Measurements from ENCODE around the gene BLVRB. TPM values are rescaled to one million over a fixed set of nuclear protein-coding genes. Genes with fewer than 3 reads are reported as not detected.

The BLVRB gene
- polyA plus RNA-seq, 1 donor (not counting 4 experiments of a cell fraction or from before 2014, with no cell fraction given): 52.5 TPM

DNA sequence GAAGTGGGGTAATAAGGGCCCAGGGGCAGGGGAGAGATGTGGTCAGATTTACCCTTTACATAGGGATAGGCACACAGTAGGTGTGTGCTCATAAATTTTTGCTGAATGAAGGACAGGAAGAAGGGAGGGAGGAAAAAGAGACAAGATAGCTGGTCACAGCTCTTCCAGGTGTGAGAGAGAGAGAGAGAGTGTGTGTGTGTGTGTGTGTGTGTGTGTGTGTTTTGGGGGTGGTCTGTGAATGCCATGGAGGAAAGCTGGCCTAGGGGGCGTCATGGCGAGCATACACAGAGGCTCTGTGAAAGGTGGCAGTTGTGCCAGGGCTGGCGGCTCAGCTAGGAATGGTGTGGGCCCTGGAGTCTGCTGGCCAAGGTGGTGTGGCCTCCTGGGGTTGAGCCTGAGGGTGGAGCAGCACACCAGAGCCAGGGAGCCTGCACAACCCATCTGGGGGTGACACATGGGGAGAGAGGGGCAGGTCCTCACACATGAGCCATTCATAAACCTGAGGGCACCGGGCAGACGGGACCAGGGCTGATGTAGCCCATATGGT, 46.4 kb downstream of the BLVRB start:
- H3K4me3 ChIP-seq (ENCODE audit: control insufficient read depth in 2 of 3, extremely low read depth in 1 of 3, insufficient read depth in 2 of 3, low read depth in 1 of 3, low read length in 3 of 3): no peak overlapping the region
- DNase-seq (ENCODE audit: low read depth, low spot score) (no peak), FAIRE-seq (no peak)
- peaks cover 20% of the 10 kb centered on the region for H3K79me2 ChIP-seq (ENCODE audit: control insufficient read depth, insufficient read depth, low read length)
- no peak overlapping the region for H3K27ac ChIP-seq (ENCODE audit: control insufficient read depth, insufficient read depth, low read length)
- H3K4me1 ChIP-seq (ENCODE audit: control insufficient read depth, extremely low read depth, insufficient read depth, low read length): peaks cover 10% of the 10 kb centered on the region
- dilution Hi-C loops (cut with MboI; ENCODE audit: extremely low pct_ligation_motif_present, low sequenced_read_pairs): no loop called here
- H4K20me1 ChIP-seq (ENCODE audit: control insufficient read depth, extremely low read depth, insufficient read depth, low read length): no peaks in the 10 kb centered on the region
- no peaks in the 10 kb centered on the region for H3K9me3 ChIP-seq (ENCODE audit: control insufficient read depth, low read depth, low read length)
- H3K36me3 ChIP-seq (ENCODE audit: control insufficient read depth in 2 of 2, extremely low read depth in 1 of 2, insufficient read depth in 2 of 2, low read length in 2 of 2): peaks cover 0 to 6% of the 10 kb centered on the region in 2 experiments
- no peaks in the 10 kb centered on the region for H3K27me3 ChIP-seq (ENCODE audit: control insufficient read depth, extremely low read depth, insufficient read depth, low read length)
- no peak overlapping the region for H3K4me2 ChIP-seq (ENCODE audit: control insufficient read depth, extremely low read depth, insufficient read depth, low read depth, low read length)
- H3K9ac ChIP-seq (ENCODE audit: control insufficient read depth, extremely low read depth, insufficient read depth, low read length): no peak overlapping the region
- TF ChIP-seq, protein P1, sequence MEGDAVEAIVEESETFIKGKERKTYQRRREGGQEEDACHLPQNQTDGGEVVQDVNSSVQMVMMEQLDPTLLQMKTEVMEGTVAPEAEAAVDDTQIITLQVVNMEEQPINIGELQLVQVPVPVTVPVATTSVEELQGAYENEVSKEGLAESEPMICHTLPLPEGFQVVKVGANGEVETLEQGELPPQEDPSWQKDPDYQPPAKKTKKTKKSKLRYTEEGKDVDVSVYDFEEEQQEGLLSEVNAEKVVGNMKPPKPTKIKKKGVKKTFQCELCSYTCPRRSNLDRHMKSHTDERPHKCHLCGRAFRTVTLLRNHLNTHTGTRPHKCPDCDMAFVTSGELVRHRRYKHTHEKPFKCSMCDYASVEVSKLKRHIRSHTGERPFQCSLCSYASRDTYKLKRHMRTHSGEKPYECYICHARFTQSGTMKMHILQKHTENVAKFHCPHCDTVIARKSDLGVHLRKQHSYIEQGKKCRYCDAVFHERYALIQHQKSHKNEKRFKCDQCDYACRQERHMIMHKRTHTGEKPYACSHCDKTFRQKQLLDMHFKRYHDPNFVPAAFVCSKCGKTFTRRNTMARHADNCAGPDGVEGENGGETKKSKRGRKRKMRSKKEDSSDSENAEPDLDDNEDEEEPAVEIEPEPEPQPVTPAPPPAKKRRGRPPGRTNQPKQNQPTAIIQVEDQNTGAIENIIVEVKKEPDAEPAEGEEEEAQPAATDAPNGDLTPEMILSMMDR (optimal IDR thresholded peaks at IDR 0.05 in 1 of 3, IDR thresholded peaks at IDR 0.05 in 1 of 3, conservative IDR thresholded peaks at IDR 0.05 in 1 of 3; ENCODE audit: extremely low read depth in 1 of 3, insufficient read depth in 2 of 3, low read length in 3 of 3): no peak
- no peaks in the 10 kb centered on the region for H3K9me1 ChIP-seq (ENCODE audit: control insufficient read depth, extremely low read depth, insufficient read depth, low read length)
- H2AFZ ChIP-seq (ENCODE audit: control insufficient read depth, low read length): no peak overlapping the region

DNA sequence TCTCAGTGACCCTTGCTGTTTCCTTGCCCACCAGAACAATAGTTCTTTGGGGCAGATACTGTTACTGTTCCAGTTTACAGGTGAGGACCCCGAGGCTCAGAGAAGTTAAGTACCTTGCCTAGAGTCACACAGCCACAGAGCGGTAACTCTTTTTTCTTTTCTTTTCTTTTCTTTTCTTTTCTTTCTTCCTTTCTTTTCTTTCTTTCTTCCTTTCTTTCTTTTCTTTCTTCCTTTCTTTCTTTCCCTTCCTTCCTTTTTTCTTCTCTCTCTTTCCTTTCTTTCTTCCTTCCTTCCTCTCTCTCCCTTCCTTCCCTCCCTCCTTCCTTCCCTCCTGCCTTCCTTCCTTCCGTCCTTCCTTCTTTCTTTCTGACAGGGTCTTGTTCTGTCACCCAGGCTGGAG, 47.5 kb downstream of the BLVRB start:
- H3K27me3 ChIP-seq (ENCODE audit: control insufficient read depth, extremely low read depth, insufficient read depth, low read length): no peaks in the 10 kb centered on the region
- H3K4me3 ChIP-seq (ENCODE audit: control insufficient read depth in 2 of 3, extremely low read depth in 1 of 3, insufficient read depth in 2 of 3, low read depth in 1 of 3, low read length in 3 of 3): no peak overlapping the region
- DNase-seq (ENCODE audit: low read depth, low spot score): no peak
- no peak overlapping the region for H3K9ac ChIP-seq (ENCODE audit: control insufficient read depth, extremely low read depth, insufficient read depth, low read length)
- H3K4me1 ChIP-seq (ENCODE audit: control insufficient read depth, extremely low read depth, insufficient read depth, low read length): peaks cover 10% of the 10 kb centered on the region
- H3K79me2 ChIP-seq (ENCODE audit: control insufficient read depth, insufficient read depth, low read length): peaks cover 9% of the 10 kb centered on the region
- H3K4me2 ChIP-seq (ENCODE audit: control insufficient read depth, extremely low read depth, insufficient read depth, low read depth, low read length): no peak overlapping the region
- no peak for FAIRE-seq
- H3K27ac ChIP-seq (ENCODE audit: control insufficient read depth, insufficient read depth, low read length): no peak overlapping the region
- no peak for TF ChIP-seq EZH2 (IDR thresholded peaks at IDR 0.05; ENCODE audit: low read length)
- TF ChIP-seq, protein P1 (optimal IDR thresholded peaks at IDR 0.05 in 1 of 3, IDR thresholded peaks at IDR 0.05 in 1 of 3, conservative IDR thresholded peaks at IDR 0.05 in 1 of 3; ENCODE audit: extremely low read depth in 1 of 3, insufficient read depth in 2 of 3, low read length in 3 of 3): no peak
- no peak overlapping the region for H2AFZ ChIP-seq (ENCODE audit: control insufficient read depth, low read length)
- no peaks in the 10 kb centered on the region for H3K9me1 ChIP-seq (ENCODE audit: control insufficient read depth, extremely low read depth, insufficient read depth, low read length)
- no peaks in the 10 kb centered on the region for H3K9me3 ChIP-seq (ENCODE audit: control insufficient read depth, low read depth, low read length)
- peaks cover 0 to 6% of the 10 kb centered on the region in 2 experiments for H3K36me3 ChIP-seq (ENCODE audit: control insufficient read depth in 2 of 2, extremely low read depth in 1 of 2, insufficient read depth in 2 of 2, low read length in 2 of 2)
- dilution Hi-C loops (cut with MboI; ENCODE audit: extremely low pct_ligation_motif_present, low sequenced_read_pairs): no loop called here
- H4K20me1 ChIP-seq (ENCODE audit: control insufficient read depth, extremely low read depth, insufficient read depth, low read length): no peaks in the 10 kb centered on the region
